ENCODE results near the gene TRAPPC6A. TPM values are rescaled to one million over a fixed set of nuclear protein-coding genes. Genes with fewer than 3 reads are reported as not detected.
A peak's percentile ranks its signal among the peaks of the same experiment; 100 is the strongest.

The TRAPPC6A gene
- total and polyA plus RNA-seq, 9 of the 15 experiments (the other 6 are each of a cell fraction or from before 2014, with no cell fraction given), result 0.82 to 23.6 (median 11.6) TPM

DNA sequence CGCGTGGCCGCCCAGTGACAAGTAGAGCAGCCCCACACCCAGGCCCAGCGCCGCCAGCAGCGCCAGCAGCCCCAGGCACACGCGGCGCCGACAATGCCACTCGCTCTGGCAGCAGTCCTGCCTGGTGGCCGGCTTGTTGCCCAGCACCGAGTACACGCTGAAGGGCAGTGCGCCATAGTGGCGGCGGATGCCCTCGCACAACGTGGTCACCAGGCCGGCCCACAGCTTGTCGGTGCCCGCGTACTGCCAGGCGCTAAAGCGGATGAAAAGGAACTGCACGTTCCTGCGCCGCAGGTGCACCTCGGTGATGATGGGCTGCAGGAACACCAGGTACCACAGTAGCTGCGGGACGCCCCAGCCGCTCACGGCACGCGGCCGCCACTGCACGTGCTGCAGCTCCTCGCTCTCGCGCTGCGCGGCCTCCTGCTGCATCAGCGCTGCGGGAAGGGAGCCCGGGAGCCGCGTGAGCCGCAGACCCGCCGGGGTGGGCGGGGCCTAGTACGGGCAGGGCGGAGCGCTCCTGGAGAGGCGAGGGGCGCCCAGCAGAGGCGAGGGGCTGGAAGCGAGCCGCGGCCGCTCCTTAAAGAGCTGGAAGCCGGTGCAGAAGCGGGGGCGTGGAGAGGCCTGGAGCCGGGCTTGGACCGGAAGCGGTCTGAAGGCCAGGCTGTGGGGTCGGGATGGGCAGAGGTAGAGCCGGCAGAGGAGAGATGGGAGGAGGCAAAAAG, 24.5 kb downstream of the TRAPPC6A start (continued):
- TF ChIP-seq HOMEZ (CRISPR knock-in tag; IDR thresholded peaks at IDR 0.05) (no peak), FIP1L1 (IDR thresholded peaks at IDR 0.05; ENCODE audit: low read depth, low read length, poor library complexity, severe bottlenecking) (peak; percentile 33), ZNF699 (CRISPR knock-in tag; IDR thresholded peaks at IDR 0.05; ENCODE audit: insufficient replicate concordance) (no peak), KLF10 (CRISPR knock-in tag; IDR thresholded peaks at IDR 0.05) (no peak), HNRNPL (IDR thresholded peaks at IDR 0.05; ENCODE audit: low read depth, low read length) (peak; percentile 82), MCM2 (IDR thresholded peaks at IDR 0.05; ENCODE audit: low read depth) (no peak), NR1H2 (CRISPR knock-in tag; IDR thresholded peaks at IDR 0.05) (no peak), KAT7 (CRISPR knock-in tag; IDR thresholded peaks at IDR 0.05; ENCODE audit: borderline replicate concordance) (no peak), RFX7 (CRISPR knock-in tag; IDR thresholded peaks at IDR 0.05) (no peak), NR4A1 (CRISPR knock-in tag; IDR thresholded peaks at IDR 0.05) (no peak), NR4A1 (tag; IDR thresholded peaks at IDR 0.05) (no peak), MXI1 (IDR thresholded peaks at IDR 0.05; ENCODE audit: low read depth, low read length) (no peak), NFXL1 (CRISPR knock-in tag; IDR thresholded peaks at IDR 0.05) (no peak), SNRNP70 (optimal IDR thresholded peaks at IDR 0.05; ENCODE audit: low read depth, low read length) (no peak), MEF2A (IDR thresholded peaks at IDR 0.05; ENCODE audit: control insufficient read depth, low read depth, low read length) (no peak), SETDB1 (IDR thresholded peaks at IDR 0.05; ENCODE audit: low read length) (no peak), DACH1 (IDR thresholded peaks at IDR 0.05; ENCODE audit: partially characterized antibody) (no peak), SMAD4 (CRISPR knock-in tag; conservative IDR thresholded peaks at IDR 0.05) (no peak)
- TF ChIP-seq, protein P1, sequence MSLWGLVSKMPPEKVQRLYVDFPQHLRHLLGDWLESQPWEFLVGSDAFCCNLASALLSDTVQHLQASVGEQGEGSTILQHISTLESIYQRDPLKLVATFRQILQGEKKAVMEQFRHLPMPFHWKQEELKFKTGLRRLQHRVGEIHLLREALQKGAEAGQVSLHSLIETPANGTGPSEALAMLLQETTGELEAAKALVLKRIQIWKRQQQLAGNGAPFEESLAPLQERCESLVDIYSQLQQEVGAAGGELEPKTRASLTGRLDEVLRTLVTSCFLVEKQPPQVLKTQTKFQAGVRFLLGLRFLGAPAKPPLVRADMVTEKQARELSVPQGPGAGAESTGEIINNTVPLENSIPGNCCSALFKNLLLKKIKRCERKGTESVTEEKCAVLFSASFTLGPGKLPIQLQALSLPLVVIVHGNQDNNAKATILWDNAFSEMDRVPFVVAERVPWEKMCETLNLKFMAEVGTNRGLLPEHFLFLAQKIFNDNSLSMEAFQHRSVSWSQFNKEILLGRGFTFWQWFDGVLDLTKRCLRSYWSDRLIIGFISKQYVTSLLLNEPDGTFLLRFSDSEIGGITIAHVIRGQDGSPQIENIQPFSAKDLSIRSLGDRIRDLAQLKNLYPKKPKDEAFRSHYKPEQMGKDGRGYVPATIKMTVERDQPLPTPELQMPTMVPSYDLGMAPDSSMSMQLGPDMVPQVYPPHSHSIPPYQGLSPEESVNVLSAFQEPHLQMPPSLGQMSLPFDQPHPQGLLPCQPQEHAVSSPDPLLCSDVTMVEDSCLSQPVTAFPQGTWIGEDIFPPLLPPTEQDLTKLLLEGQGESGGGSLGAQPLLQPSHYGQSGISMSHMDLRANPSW (CRISPR knock-in tag; IDR thresholded peaks at IDR 0.05), result no peak
- TF ChIP-seq, protein P2, sequence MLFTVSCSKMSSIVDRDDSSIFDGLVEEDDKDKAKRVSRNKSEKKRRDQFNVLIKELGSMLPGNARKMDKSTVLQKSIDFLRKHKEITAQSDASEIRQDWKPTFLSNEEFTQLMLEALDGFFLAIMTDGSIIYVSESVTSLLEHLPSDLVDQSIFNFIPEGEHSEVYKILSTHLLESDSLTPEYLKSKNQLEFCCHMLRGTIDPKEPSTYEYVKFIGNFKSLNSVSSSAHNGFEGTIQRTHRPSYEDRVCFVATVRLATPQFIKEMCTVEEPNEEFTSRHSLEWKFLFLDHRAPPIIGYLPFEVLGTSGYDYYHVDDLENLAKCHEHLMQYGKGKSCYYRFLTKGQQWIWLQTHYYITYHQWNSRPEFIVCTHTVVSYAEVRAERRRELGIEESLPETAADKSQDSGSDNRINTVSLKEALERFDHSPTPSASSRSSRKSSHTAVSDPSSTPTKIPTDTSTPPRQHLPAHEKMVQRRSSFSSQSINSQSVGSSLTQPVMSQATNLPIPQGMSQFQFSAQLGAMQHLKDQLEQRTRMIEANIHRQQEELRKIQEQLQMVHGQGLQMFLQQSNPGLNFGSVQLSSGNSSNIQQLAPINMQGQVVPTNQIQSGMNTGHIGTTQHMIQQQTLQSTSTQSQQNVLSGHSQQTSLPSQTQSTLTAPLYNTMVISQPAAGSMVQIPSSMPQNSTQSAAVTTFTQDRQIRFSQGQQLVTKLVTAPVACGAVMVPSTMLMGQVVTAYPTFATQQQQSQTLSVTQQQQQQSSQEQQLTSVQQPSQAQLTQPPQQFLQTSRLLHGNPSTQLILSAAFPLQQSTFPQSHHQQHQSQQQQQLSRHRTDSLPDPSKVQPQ (CRISPR knock-in tag; IDR thresholded peaks at IDR 0.05; ENCODE audit: borderline replicate concordance), result no peak
- TF ChIP-seq, protein P3, sequence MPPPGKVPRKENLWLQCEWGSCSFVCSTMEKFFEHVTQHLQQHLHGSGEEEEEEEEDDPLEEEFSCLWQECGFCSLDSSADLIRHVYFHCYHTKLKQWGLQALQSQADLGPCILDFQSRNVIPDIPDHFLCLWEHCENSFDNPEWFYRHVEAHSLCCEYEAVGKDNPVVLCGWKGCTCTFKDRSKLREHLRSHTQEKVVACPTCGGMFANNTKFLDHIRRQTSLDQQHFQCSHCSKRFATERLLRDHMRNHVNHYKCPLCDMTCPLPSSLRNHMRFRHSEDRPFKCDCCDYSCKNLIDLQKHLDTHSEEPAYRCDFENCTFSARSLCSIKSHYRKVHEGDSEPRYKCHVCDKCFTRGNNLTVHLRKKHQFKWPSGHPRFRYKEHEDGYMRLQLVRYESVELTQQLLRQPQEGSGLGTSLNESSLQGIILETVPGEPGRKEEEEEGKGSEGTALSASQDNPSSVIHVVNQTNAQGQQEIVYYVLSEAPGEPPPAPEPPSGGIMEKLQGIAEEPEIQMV (tag; conservative IDR thresholded peaks at IDR 0.05; ENCODE audit: low read depth), result no peak

All from K562 (cell line).